Uterus (tissue), 2 donors: ENCODE data around the gene MAN1B1.

Experiments used
- CTCF ChIP-seq, 4 experiments: fragments of 200-600 bp in 2 of 4; fragments of 450-650 bp in 2 of 4; sonication (generic) in 2 of 4; IDR thresholded peaks; one replicate each; pipeline ENCODE4 v1.5.1; 2016 to 2019; ENCODE audit warnings: antibody characterized with exemption in 4 of 4, mild to moderate bottlenecking in 2 of 4, moderate library complexity in 1 of 4
- POLR2A ChIP-seq, 2 donors: fragments of 450-650 bp; IDR thresholded peaks; one replicate each; pipeline ENCODE4 v1.6.1; 2016; ENCODE audit warnings: antibody characterized with exemption in 2 of 2, mild to moderate bottlenecking in 1 of 2, moderate library complexity in 1 of 2

DNA sequence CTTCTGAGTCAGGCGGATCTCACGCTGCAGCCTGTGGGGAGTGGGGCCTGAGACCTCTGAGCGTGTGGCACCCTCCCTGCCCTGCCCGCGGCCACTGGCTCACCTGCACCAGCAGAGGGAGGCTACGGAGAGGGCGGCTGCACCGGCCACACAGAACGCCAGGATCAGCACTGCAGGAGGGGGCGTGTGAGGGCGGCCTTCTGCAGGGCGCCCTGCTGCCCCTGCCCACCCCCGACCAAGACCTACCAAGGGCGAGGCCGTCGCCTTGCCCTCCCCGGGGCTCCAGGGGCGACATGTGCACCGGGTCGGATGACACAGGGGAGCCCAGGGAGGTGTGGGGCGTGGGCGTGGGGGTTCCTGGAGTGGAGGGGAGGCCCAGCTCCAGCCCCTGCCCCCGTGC lies 46.2 kb upstream of the MAN1B1 start:
- TF ChIP-seq CTCF (IDR thresholded peaks at IDR 0.05) (no peak), POLR2A (IDR thresholded peaks at IDR 0.05) (no peak)
